Rectal smooth muscle tissue (tissue), 1 donor: Measurements from ENCODE around the gene PSTPIP1.

Source experiments
- H3K27ac ChIP-seq: one replicate; pipeline ENCODE4 v1.7.0; 2013; ENCODE audit warnings: low read depth, low read length, inconsistent platforms
- H3K27me3 ChIP-seq: one replicate; pipeline ENCODE4 v1.7.0; 2013; ENCODE audit warnings: low read length; ENCODE audit not compliant: control insufficient read depth, insufficient read depth
- H3K36me3 ChIP-seq: one replicate; pipeline ENCODE4 v1.7.0; 2013; ENCODE audit warnings: low read length; ENCODE audit not compliant: control insufficient read depth, insufficient read depth
- H3K4me1 ChIP-seq: one replicate; pipeline ENCODE4 v1.7.0; 2013; ENCODE audit warnings: low read length; ENCODE audit not compliant: control insufficient read depth, insufficient read depth
- H3K4me3 ChIP-seq: one replicate; pipeline ENCODE4 v1.7.0; 2013; ENCODE audit warnings: low read length
- H3K9ac ChIP-seq: one replicate; pipeline ENCODE4 v1.7.0; 2013; ENCODE audit warnings: low read length

The PSTPIP1 gene

DNA sequence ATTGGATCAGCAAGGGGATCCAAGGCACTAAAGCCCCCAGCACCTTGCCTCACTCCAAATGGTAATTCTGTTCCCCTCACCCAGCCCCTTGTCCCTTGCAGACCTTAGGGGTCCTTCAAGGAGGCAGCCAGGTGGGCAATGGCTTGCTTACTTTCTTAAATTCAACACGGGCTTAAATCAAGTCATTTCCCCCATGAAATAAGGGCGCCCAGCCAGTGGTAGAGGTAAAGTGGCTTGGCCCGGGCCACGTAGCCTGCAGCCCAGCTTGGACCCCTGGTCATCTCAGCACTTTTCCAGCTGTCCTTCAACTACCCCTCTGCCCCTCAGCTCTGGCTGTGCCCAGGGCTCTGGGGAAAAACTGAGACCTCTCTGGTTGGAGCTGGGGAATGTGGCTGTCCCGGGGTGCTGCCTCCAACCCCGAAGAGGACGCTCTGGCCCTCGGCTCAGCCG lies 1.2 kb downstream of the PSTPIP1 start:
- Histone ChIP-seq H3K27me3 (no peaks in the 10 kb centered on the region), H3K4me1 (peaks cover 7% of the 10 kb centered on the region), H3K36me3 (no peaks in the 10 kb centered on the region), H3K4me3 (peak overlapping the region; percentile 42), H3K27ac (no peak overlapping the region), H3K9ac (no peak overlapping the region)

DNA sequence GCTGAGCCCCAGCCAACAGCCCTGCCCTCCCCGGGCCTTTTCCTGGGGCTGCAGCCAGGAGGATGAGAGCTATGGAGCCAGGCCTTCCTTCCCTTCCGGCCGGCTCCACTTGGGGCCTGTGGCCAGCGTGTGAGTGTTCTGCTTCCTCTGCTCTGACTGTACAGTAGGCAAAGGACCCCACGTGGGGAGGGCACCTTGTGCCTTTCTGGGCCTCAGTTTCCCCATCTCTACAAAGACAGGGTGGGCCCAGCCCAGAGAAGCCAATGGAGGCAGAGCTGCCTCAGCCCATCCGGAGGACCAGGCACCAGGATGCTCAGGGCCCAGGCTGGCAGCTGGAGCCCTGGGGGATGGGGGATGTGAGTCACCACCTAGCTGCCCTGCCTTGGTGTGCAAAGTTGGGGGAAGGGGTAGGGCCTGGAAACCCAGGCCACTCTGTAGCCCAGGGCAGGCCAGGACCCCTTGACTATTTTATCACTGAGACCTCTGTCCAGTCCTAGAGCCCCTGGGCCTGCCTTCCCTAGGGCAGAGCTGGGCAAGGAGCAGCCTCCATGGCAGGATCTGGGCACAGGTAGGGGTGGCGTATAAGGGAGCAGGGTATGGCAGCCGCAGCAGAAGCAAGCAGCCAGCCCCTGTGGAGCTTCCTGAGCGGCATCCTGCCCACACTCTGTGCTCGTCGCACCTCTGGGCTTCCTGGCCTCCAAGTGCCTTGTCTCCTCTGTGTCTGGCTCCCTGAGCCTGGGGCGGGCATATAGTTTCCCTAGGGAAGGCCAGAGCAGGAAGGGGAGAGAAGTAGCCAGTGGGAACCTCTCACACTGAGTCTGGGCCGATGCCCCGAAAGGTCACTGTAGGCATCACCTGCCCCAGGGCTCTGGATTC lies 1.8 kb downstream of the PSTPIP1 start:
- Histone ChIP-seq H3K4me3 (peak overlapping the region; percentile 42), H3K27me3 (no peaks in the 10 kb centered on the region), H3K27ac (peak overlapping the region; percentile 4), H3K36me3 (no peaks in the 10 kb centered on the region), H3K9ac (no peak overlapping the region), H3K4me1 (peaks cover 7% of the 10 kb centered on the region)

DNA sequence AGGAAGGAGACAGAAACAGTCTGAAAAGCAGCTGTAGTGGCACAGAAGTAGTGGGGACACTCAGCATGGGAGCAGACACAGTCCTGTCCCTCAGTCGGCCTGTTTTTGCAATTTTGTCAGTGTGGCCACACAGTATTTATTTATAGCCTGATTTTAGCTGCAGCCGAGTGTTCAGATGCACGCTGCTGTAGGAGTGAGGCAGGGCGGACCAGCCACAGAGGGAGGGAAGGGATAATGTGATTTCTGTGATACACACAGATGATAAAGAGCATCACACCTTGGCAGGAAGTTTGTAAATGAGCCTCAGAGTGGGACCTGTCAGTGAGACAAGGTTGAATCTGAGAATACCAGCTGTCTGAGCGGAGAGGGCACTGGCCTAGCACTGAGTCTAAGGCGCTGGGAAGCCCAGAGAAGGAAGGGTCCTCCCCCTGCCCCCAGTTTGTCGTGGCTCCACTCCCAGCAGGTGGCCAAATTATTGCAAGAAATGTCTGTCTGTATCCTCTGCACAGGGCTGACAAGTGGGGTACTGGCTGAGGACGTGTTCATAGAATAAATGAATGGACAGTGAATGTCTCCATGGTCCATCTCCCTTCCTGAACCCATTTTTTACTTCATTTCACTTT lies 3.8 kb downstream of the PSTPIP1 start:
- Histone ChIP-seq H3K27ac (no peak overlapping the region), H3K4me3 (no peak overlapping the region), H3K36me3 (no peaks in the 10 kb centered on the region), H3K9ac (no peak overlapping the region), H3K4me1 (peaks cover 7% of the 10 kb centered on the region), H3K27me3 (no peaks in the 10 kb centered on the region)

DNA sequence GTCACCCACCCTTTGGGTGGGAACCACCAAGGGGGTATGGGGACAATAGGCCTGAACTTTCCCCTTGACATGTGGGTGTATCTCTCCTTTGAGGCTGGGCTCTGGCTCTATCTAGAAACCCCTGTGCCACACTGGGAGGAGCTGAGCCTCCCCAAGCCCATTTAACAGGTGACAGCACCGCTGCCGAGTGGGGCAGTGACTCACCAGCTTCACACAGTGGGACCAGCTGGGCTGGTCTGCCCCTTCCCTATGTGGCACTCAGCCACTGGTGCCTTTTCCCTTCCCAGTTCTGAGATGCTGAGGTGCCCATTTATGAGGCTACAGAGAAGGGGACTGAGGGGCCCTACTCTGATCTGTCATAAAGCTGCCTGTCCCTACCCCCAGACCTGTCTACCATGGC lies 5.1 kb downstream of the PSTPIP1 start:
- Histone ChIP-seq H3K9ac (no peak overlapping the region), H3K4me3 (no peak overlapping the region), H3K36me3 (no peaks in the 10 kb centered on the region), H3K27ac (no peak overlapping the region), H3K27me3 (no peaks in the 10 kb centered on the region), H3K4me1 (peaks cover 7% of the 10 kb centered on the region)

DNA sequence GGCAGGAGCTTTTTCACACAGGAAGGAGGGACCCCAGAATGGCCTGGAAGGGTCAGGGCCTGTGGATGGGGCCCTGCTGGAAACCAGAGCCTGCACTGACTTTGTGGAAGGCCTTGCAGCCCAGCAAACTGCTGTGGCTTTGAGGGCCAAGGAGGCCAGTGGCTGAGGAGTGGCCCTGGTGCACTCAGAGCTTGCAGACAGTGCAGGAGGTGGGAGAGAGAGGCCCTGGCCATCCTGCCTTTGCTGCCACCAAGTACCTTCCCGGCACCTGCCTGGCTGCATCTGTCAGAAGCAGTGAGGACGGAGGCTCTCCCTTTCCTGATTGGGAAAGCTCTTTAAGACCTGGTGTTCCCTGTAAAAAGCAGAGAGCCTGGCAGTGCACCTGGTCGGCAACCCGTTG lies 6.4 kb downstream of the PSTPIP1 start:
- Histone ChIP-seq H3K4me1 (peaks cover 5% of the 10 kb centered on the region), H3K36me3 (no peaks in the 10 kb centered on the region), H3K27ac (no peak overlapping the region), H3K27me3 (no peaks in the 10 kb centered on the region), H3K4me3 (no peak overlapping the region), H3K9ac (no peak overlapping the region)

DNA sequence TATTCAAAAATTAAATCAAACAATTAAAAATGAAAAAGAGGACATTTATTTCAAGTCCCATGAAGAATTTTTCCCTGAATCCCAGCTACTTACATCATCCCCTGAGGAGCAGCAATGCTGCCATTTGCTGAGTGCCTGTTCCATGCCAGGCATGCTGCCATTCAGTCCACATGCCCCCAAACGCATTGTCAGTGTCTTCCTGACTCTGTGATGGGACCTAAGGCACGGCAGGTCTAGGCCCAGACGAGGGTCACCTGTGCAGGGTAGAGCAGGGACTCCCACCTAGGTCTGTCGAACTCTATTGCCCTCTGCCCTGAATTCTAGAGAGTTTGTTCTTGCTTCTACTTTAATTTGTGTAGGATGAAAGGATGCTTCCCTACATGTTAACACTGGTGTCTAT lies 7.0 kb downstream of the PSTPIP1 start:
- Histone ChIP-seq H3K9ac (no peak overlapping the region), H3K4me3 (no peak overlapping the region), H3K27me3 (no peaks in the 10 kb centered on the region), H3K4me1 (no peaks in the 10 kb centered on the region), H3K27ac (no peak overlapping the region), H3K36me3 (no peaks in the 10 kb centered on the region)

DNA sequence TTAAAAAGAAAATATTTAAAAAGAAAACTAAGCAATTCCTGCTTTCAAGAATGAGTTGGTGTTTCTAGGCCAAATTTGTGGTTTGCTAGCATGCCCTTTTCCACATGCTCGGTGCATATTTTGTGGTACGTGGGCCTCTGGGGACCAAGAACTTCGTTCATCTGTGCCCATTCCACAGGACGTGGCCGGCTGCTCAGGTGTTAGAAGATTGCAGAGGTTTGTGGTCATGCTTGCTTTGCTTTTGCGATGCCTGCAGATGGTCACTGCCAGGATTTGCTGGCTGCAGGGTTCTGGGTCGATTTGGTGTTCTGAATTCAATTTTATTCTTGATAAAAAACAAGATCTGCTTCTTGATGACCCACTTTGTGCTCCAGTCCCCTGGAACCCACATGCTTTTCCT lies 7.5 kb downstream of the PSTPIP1 start:
- H3K27me3 ChIP-seq: no peaks in the 10 kb centered on the region
- H3K4me3 ChIP-seq: no peak overlapping the region
- no peaks in the 10 kb centered on the region for H3K36me3 ChIP-seq
- H3K27ac ChIP-seq: no peak overlapping the region
- no peaks in the 10 kb centered on the region for H3K4me1 ChIP-seq
- H3K9ac ChIP-seq: no peak overlapping the region

DNA sequence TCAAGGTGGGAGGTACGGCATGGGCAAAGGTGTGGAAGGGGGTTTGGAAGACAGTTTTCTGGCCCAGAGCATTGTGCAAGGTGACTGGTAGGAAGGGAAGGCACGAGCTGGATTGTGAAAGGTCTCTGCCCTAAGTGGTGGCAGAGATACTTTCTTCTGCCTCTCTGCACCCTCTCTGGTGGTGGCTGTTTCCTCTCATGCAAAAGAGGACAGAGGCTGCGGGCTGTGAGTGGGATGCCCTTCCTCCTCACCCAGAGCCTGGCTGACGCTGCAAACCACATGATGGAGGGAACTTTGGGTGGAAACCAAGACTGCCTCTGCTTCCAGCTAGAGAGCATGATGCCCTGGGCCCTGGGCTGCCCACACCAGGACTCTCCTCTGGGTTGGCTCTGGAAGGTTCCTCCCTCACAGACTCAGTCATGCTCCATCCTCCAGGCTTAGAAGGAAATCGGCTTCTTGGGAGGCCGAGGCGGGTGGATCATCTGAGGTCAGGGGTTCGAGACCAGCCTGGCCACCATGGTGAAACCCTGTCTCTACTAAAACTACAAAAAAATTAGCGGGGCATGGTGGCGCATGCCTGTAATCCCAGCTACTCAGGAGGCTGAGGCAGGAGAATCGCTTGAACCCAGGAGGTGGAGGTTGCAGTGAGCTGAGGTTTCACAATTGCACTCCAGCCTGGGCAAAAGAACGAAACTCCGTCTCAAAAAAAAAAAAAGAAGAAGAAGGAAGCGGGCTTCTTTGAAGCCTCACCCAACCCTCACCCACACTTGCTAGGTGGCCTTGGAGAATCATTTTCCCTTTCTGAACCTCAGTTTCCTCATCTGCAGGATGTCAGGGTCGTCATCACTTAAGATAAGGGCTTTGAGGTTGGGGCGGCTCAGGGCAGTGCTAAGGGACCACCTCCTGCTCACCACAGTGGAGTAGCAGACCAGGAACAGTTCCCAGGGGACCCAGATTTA lies 8.3 kb downstream of the PSTPIP1 start:
- Histone ChIP-seq H3K36me3 (no peaks in the 10 kb centered on the region), H3K4me1 (no peaks in the 10 kb centered on the region), H3K27me3 (no peaks in the 10 kb centered on the region), H3K4me3 (no peak overlapping the region), H3K27ac (no peak overlapping the region), H3K9ac (no peak overlapping the region)

DNA sequence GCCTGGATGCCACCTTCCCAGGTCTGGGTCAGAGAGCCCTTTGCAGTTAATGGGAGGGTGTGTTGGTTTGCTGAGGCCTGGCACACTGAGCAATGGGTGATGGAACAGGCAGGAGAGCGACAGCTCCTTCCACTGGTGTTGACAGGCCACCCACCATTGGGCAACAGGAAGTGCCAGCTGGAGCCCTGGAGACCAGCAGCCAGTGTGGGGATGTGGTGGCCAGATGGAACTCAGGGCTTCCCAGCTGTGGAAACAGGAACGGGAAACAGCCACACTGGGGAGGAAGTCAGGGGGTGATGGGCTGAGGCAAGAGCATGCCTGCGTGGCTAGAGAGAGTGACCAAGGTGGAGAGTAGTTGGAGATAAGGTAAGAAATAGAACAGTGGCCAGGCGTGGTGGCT lies 9.3 kb downstream of the PSTPIP1 start:
- H3K4me1 ChIP-seq: no peaks in the 10 kb centered on the region

DNA sequence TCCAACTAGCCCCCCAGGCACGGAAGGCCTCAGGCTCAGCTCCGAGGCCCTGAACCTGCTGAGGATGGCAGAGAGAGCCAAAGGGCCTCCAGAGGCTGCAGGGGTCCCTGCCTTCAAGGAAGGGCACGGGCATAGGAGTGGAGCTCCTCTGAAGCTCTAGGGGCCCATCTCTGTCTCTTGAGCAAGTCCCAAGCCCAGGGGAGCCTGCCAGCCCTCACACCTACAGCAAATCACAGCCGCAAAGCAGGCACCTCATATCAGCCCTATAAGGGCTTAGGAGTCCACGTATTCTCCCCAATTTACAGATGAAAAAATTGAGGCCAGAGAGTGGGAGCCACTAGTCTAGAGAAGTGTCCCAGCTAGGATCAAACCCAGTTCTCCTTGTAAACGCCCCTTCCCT lies 14.2 kb downstream of the PSTPIP1 start:
- Histone ChIP-seq H3K27me3 (no peaks in the 10 kb centered on the region), H3K4me3 (no peak overlapping the region), H3K4me1 (no peaks in the 10 kb centered on the region), H3K9ac (no peak overlapping the region), H3K27ac (no peak overlapping the region), H3K36me3 (no peaks in the 10 kb centered on the region)

More for the DNA sequence above, 9.3 kb downstream of the PSTPIP1 start:
- Histone ChIP-seq H3K36me3 (no peaks in the 10 kb centered on the region), H3K27ac (no peak overlapping the region), H3K4me3 (no peak overlapping the region), H3K9ac (no peak overlapping the region), H3K27me3 (no peaks in the 10 kb centered on the region)

DNA sequence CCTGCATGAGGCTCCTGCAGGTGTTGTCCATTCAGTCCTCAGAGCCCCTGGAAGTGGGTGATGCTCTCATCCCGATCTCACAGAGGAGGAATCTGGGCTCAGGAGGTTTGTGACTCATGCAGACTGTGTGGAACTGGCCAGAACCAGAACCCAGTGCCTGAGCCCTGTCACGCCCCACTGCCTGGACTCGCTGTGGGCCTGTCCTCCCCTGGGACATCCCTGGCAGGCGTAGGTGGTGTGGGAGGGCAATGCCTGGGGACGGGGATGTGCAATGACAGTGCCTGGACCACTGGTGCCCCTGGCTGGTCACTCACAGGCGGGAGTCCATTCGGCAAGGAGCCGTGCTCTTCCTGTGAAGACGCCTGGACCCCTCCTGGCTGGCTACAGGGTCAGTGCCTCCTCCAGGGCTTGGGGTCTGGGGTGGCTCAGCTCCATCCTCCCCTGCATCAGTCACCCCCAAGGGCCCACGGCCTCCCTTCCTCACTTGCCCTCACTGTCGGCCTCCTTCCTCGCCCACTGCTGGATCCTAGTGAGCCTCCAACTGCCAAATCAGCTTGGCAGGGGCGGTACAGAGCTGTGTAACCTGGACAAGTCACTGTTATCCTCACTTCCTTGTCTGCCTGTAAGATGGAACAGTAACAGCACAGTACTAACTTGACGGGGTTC lies 14.9 kb downstream of the PSTPIP1 start:
- H3K4me3 ChIP-seq: no peak overlapping the region
- H3K9ac ChIP-seq: no peak overlapping the region
- H3K27me3 ChIP-seq: no peaks in the 10 kb centered on the region
- H3K36me3 ChIP-seq: no peaks in the 10 kb centered on the region
- no peak overlapping the region for H3K27ac ChIP-seq
- H3K4me1 ChIP-seq: no peaks in the 10 kb centered on the region

DNA sequence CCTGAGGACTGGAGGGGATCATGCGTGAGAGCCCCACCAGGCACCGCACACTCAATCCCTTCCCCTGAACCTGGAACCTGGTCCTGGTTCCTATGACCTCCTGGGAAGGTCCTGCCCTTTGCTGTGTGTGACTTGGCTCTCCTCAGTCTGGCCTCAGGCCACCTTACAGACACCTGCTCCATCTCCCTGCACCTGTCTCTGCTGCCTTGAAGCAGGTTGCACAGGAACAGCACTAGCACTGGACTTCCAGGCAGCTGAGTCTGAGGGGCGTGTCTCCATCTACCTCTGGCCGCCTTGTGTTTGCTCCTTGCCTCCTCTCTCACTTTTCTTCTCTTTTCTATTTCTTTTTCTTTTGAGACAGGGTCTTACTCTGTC lies 15.4 kb downstream of the PSTPIP1 start:
- no peaks in the 10 kb centered on the region for H3K4me1 ChIP-seq
- H3K36me3 ChIP-seq: no peaks in the 10 kb centered on the region
- H3K27ac ChIP-seq: no peak overlapping the region
- H3K4me3 ChIP-seq: no peak overlapping the region
- H3K9ac ChIP-seq: no peak overlapping the region
- no peaks in the 10 kb centered on the region for H3K27me3 ChIP-seq
